H9 (cell line): ENCODE results near the gene LRG1. TPM values are rescaled to one million over a fixed set of nuclear protein-coding genes. Genes with fewer than 3 reads are reported as not detected.

Experiments used
- DNase-seq: peaks from one replicate; pipeline ENCODE4 v3.0.0-alpha.2; 2017
- H2AFZ ChIP-seq: one replicate; pipeline ENCODE4 v1.6.1; 2013; ENCODE audit warnings: mild to moderate bottlenecking, low read length, control low read depth, moderate library complexity
- H2AK5ac ChIP-seq: 2 replicates; pipeline ENCODE4 v1.6.1; 2013; ENCODE audit warnings: low read length, control low read depth, mixed read lengths; ENCODE audit not compliant: insufficient read length
- H2BK120ac ChIP-seq: one replicate; pipeline ENCODE4 v1.6.1; 2013; ENCODE audit warnings: low read depth, mild to moderate bottlenecking, low read length, control low read depth, inconsistent platforms; ENCODE audit not compliant: poor library complexity, severe bottlenecking
- H2BK12ac ChIP-seq: 2 replicates; pipeline ENCODE4 v1.6.1; 2013; ENCODE audit warnings: low read length, control low read depth, mixed read lengths, low read depth; ENCODE audit not compliant: insufficient read length
- H2BK15ac ChIP-seq: 2 replicates; pipeline ENCODE4 v1.6.1; 2013; ENCODE audit warnings: low read depth, low read length, control low read depth
- H2BK20ac ChIP-seq: one replicate; pipeline ENCODE4 v1.6.1; 2013; ENCODE audit warnings: low read depth, mild to moderate bottlenecking, low read length, control low read depth, inconsistent platforms; ENCODE audit not compliant: poor library complexity, severe bottlenecking
- H2BK5ac ChIP-seq: 2 replicates; pipeline ENCODE4 v1.6.1; 2013; ENCODE audit warnings: low read length, control low read depth, mixed read lengths; ENCODE audit not compliant: insufficient read length
- H3K14ac ChIP-seq: 2 replicates; pipeline ENCODE4 v1.6.1; 2013; ENCODE audit warnings: low read length, control low read depth; ENCODE audit not compliant: insufficient read depth
- H3K18ac ChIP-seq: 2 replicates; pipeline ENCODE4 v1.6.1; 2013; ENCODE audit warnings: low read depth, mild to moderate bottlenecking, mixed read lengths, low read length, control low read depth; ENCODE audit not compliant: insufficient read length
- H3K23ac ChIP-seq: 2 replicates; pipeline ENCODE4 v1.6.1; 2013; ENCODE audit warnings: low read length, control low read depth, mixed read lengths, low read depth; ENCODE audit not compliant: insufficient read length
- H3K23me2 ChIP-seq: 2 replicates; pipeline ENCODE4 v1.6.1; 2013; ENCODE audit warnings: low read depth, mild to moderate bottlenecking, mixed read lengths, low read length, control low read depth; ENCODE audit not compliant: insufficient read length, poor library complexity, severe bottlenecking
- H3K27ac ChIP-seq: 2 replicates; pipeline ENCODE4 v1.5.1; 2013; ENCODE audit warnings: low read length, control low read depth, mixed read lengths, low read depth; ENCODE audit not compliant: insufficient read length
- H3K27me3 ChIP-seq: 2 replicates; pipeline ENCODE4 v1.6.1; 2013; ENCODE audit warnings: low read length, control low read depth, inconsistent platforms; ENCODE audit not compliant: insufficient read depth
- H3K4ac ChIP-seq: 2 replicates; pipeline ENCODE4 v1.6.1; 2013; ENCODE audit warnings: low read depth, mild to moderate bottlenecking, control low read depth, inconsistent platforms, low read length, moderate library complexity
- H3K4me1 ChIP-seq: 2 replicates; pipeline ENCODE4 v1.6.1; 2013; ENCODE audit warnings: low read length, control low read depth, inconsistent platforms; ENCODE audit not compliant: insufficient read depth
- H3K4me2 ChIP-seq: 2 replicates; pipeline ENCODE4 v1.6.1; 2013; ENCODE audit warnings: low read length, control low read depth, mixed read lengths; ENCODE audit not compliant: insufficient read length, insufficient read depth
- H3K56ac ChIP-seq: 2 replicates; pipeline ENCODE4 v1.6.1; 2013; ENCODE audit warnings: low read depth, mild to moderate bottlenecking, mixed read lengths, low read length, control low read depth; ENCODE audit not compliant: insufficient read length
- H3K79me1 ChIP-seq: 2 replicates; pipeline ENCODE4 v1.6.1; 2013; ENCODE audit warnings: low read depth, mild to moderate bottlenecking, moderate library complexity, low read length, control low read depth, inconsistent platforms; ENCODE audit not compliant: insufficient read depth, poor library complexity, severe bottlenecking
- H3K79me2 ChIP-seq: 2 replicates; pipeline ENCODE4 v1.6.1; 2013; ENCODE audit warnings: low read length, control low read depth, inconsistent platforms; ENCODE audit not compliant: insufficient read depth
- H3K9ac ChIP-seq: 2 replicates; pipeline ENCODE4 v1.6.1; 2013; ENCODE audit warnings: low read length, control low read depth, mixed read lengths; ENCODE audit not compliant: insufficient read length; ENCODE audit errors: extremely low read depth
- H3K9me3 ChIP-seq: one replicate; pipeline ENCODE4 v1.6.1; 2013; ENCODE audit warnings: low read depth, low read length, inconsistent platforms; ENCODE audit not compliant: control insufficient read depth
- H3T11ph ChIP-seq: one replicate; pipeline ENCODE4 v1.6.1; 2013; ENCODE audit warnings: mild to moderate bottlenecking, low read length, control low read depth, inconsistent platforms
- H4K20me1 ChIP-seq: one replicate; pipeline ENCODE4 v1.6.1; 2013; ENCODE audit not compliant: control insufficient read depth, insufficient read length, insufficient read depth
- H4K5ac ChIP-seq: 2 replicates; pipeline ENCODE4 v1.6.1; 2013; ENCODE audit warnings: low read depth, mild to moderate bottlenecking, mixed read lengths, low read length, control low read depth; ENCODE audit not compliant: insufficient read length
- H4K8ac ChIP-seq: replicated peaks from 2 replicates; pipeline ENCODE4 v1.6.1; 2013; ENCODE audit warnings: low read length, control low read depth, mixed read lengths, low read depth; ENCODE audit not compliant: insufficient read length
- H4K91ac ChIP-seq: 2 replicates; pipeline ENCODE4 v1.6.1; 2013; ENCODE audit warnings: low read depth, mild to moderate bottlenecking, moderate library complexity, mixed read lengths, low read length, control low read depth; ENCODE audit not compliant: insufficient read length
- H3K27ac Mint-ChIP-seq, 3 experiments: 2 replicates in 2 of 3; 3 replicates in 1 of 3; pipeline ENCODE4 v1.8.0; 2020 to 2021; ENCODE audit warnings: mixed read lengths in 3 of 3, mild to moderate bottlenecking in 1 of 3, moderate library complexity in 1 of 3
- H3K27me3 Mint-ChIP-seq: 2 replicates; pipeline ENCODE4 v1.8.0; 2021; ENCODE audit warnings: low read depth, mild to moderate bottlenecking, moderate library complexity, mixed read lengths
- H3K36me3 Mint-ChIP-seq, 3 experiments: 2 replicates in 2 of 3; 3 replicates in 1 of 3; pipeline ENCODE4 v1.8.0; 2020 to 2021; ENCODE audit warnings: low read depth in 3 of 3, mixed read lengths in 3 of 3; ENCODE audit not compliant: insufficient read depth in 1 of 3
- H3K4me1 Mint-ChIP-seq, 2 experiments: 2 replicates each; pipeline ENCODE4 v1.8.0; 2020; ENCODE audit warnings: mixed read lengths in 2 of 2
- H3K4me3 Mint-ChIP-seq, 2 experiments: 2 replicates in 1 of 2; 3 replicates in 1 of 2; pipeline ENCODE4 v1.8.0; 2020 to 2021; ENCODE audit warnings: mild to moderate bottlenecking in 2 of 2, mixed read lengths in 2 of 2, moderate library complexity in 1 of 2
- H3K9me3 Mint-ChIP-seq, 2 experiments: 2 replicates in 1 of 2; 3 replicates in 1 of 2; pipeline ENCODE4 v1.8.0; 2020; ENCODE audit warnings: mild to moderate bottlenecking in 2 of 2, mixed read lengths in 2 of 2, moderate library complexity in 1 of 2
- CTCF ChIP-seq: fragments of 200-600 bp; sonication (generic); conservative IDR thresholded peaks from 3 replicates; pipeline ENCODE4 v1.8.0; 2021; ENCODE audit warnings: antibody characterized with exemption, mild to moderate bottlenecking
- WGBS: extraction: QIAGEN DNeasy Blood & Tissue Kit; methylation state at CpG from one replicate; pipeline ENCODE4 v1.1.7; 2013; ENCODE audit warnings: missing lambda C conversion rate, low lambda C conversion rate, mixed read lengths; ENCODE audit not compliant: insufficient read length; ENCODE audit errors: extremely low coverage; 5-methylcytosine and 5-hydroxymethylcytosine counted together
- total RNA-seq: library from RNA; stranded (reverse); gene quantifications from 2 replicates; pipeline ENCODE4 v1.2.1, GENCODE V29; 2021

Gene LRG1
- total RNA-seq, 1 experiment from 2014 or later = 0.24 TPM

- H3K27me3 Mint-ChIP-seq = peaks cover 55% of the 10 kb centered on the region
- no peak overlapping the region for H3K27ac Mint-ChIP-seq
- H2BK12ac ChIP-seq = no peak overlapping the region
- H2BK15ac ChIP-seq = no peak overlapping the region
- H4K20me1 ChIP-seq = no peaks in the 10 kb centered on the region
- no peaks in the 10 kb centered on the region for H3K9me3 ChIP-seq
- no peak overlapping the region for H3K27ac ChIP-seq
- no CpG with 5 or more reads among the region's 5 CpGs for WGBS
- no peak overlapping the region for H4K91ac ChIP-seq
- peaks cover 6 to 15% of the 10 kb centered on the region in 2 experiments for H3K4me1 Mint-ChIP-seq
- no peak overlapping the region for H3K14ac ChIP-seq
- H2BK120ac ChIP-seq = no peak overlapping the region
- H3K36me3 Mint-ChIP-seq = no peaks in the 10 kb centered on the region
- no peak overlapping the region for H3T11ph ChIP-seq
- no peak overlapping the region for H3K56ac ChIP-seq
- no peak for DNase-seq
- H2BK5ac ChIP-seq = no peak overlapping the region
- H3K4me2 ChIP-seq = no peak overlapping the region
- peaks cover 3% of the 10 kb centered on the region for H3K23me2 ChIP-seq
- no peak overlapping the region for H4K5ac ChIP-seq
- no peak overlapping the region for H3K4ac ChIP-seq
- no peaks in the 10 kb centered on the region for H3K79me2 ChIP-seq
- H3K79me1 ChIP-seq = no peaks in the 10 kb centered on the region
- TF ChIP-seq CTCF = no peak
- H3K27me3 ChIP-seq = no peaks in the 10 kb centered on the region; the same call in 1 of the 2 replicates
- no peaks in the 10 kb centered on the region for H3K4me1 ChIP-seq
- no peak overlapping the region for H3K23ac ChIP-seq
- no peak overlapping the region for H2BK20ac ChIP-seq
- H3K4me3 Mint-ChIP-seq = no peak overlapping the region
- no peak overlapping the region for H3K18ac ChIP-seq
- no peak overlapping the region for H4K8ac ChIP-seq
- no peak overlapping the region for H2AK5ac ChIP-seq
- H3K9ac ChIP-seq = no peak overlapping the region
- H2AFZ ChIP-seq = no peak overlapping the region
- peaks cover 0 to 4% of the 10 kb centered on the region in 2 experiments; a peak in 2 of 5 replicates for H3K9me3 Mint-ChIP-seq
These were observed 3.0 kb downstream of the LRG1 start for GRCh38 chr19:4536798-4537197.
